Neural progenitor cell (in vitro differentiated cells): ENCODE measurements around the gene NR3C2. TPM values are rescaled to one million over a fixed set of nuclear protein-coding genes. Genes with fewer than 3 reads are reported as not detected.

Experiments
- DNase-seq: peaks from one replicate; pipeline ENCODE4 v3.0.0-alpha.2; 2016; ENCODE audit warnings: low spot score
- H2AFZ ChIP-seq: fragments of 200-600 bp; sonication (generic); replicated peaks from 2 replicates; pipeline ENCODE4 v1.6.1; 2016; ENCODE audit warnings: antibody characterized with exemption
- H3F3A ChIP-seq: fragments of 200-600 bp; sonication (generic); 2 replicates; pipeline ENCODE4 v1.6.1; 2016; ENCODE audit warnings: antibody characterized with exemption, low read depth
- H3K27ac ChIP-seq: fragments of 200-600 bp; sonication (generic); 2 replicates; pipeline ENCODE4 v1.5.1; 2016; ENCODE audit warnings: mild to moderate bottlenecking
- H3K27me3 ChIP-seq: fragments of 200-600 bp; sonication (generic); 2 replicates; pipeline ENCODE4 v1.6.1; 2016; ENCODE audit warnings: mild to moderate bottlenecking, moderate library complexity
- H3K36me3 ChIP-seq: fragments of 200-600 bp; sonication (generic); 2 replicates; pipeline ENCODE4 v1.5.1; 2016
- H3K4me1 ChIP-seq: fragments of 200-600 bp; sonication (generic); 2 replicates; pipeline ENCODE4 v1.6.1; 2016; ENCODE audit warnings: mixed run types
- H3K4me2 ChIP-seq: fragments of 200-600 bp; sonication (generic); 2 replicates; pipeline ENCODE4 v1.6.1; 2016
- H3K4me3 ChIP-seq: fragments of 200-600 bp; sonication (generic); 2 replicates; pipeline ENCODE4 v1.5.1; 2016
- H3K79me2 ChIP-seq: fragments of 200-600 bp; sonication (generic); 2 replicates; pipeline ENCODE4 v1.6.1; 2016; ENCODE audit warnings: low read depth
- H3K9ac ChIP-seq: fragments of 200-600 bp; sonication (generic); 2 replicates; pipeline ENCODE4 v1.6.1; 2016
- H3K9me3 ChIP-seq: fragments of 200-600 bp; sonication (generic); 2 replicates; pipeline ENCODE4 v1.5.1; 2016; ENCODE audit warnings: low read depth
- H4K20me1 ChIP-seq: fragments of 200-600 bp; sonication (generic); 2 replicates; pipeline ENCODE4 v1.6.1; 2016; ENCODE audit warnings: low read depth
- H3K27ac Mint-ChIP-seq: 3 replicates; pipeline ENCODE4 v1.8.0; 2021; ENCODE audit warnings: mixed read lengths
- H3K27me3 Mint-ChIP-seq: 2 replicates; pipeline ENCODE4 v1.8.0; 2022; ENCODE audit warnings: low read depth, mild to moderate bottlenecking, inconsistent platforms, moderate library complexity, mixed read lengths; ENCODE audit not compliant: insufficient read depth
- H3K36me3 Mint-ChIP-seq: 3 replicates; pipeline ENCODE4 v1.8.0; 2021; ENCODE audit warnings: mixed read lengths
- H3K4me1 Mint-ChIP-seq: 3 replicates; pipeline ENCODE4 v1.8.0; 2021; ENCODE audit warnings: mixed read lengths
- H3K4me3 Mint-ChIP-seq: 3 replicates; pipeline ENCODE4 v1.8.0; 2021; ENCODE audit warnings: mild to moderate bottlenecking, moderate library complexity, mixed read lengths
- H3K9me3 Mint-ChIP-seq: 3 replicates; pipeline ENCODE4 v1.8.0; 2020; ENCODE audit warnings: mixed read lengths
- EZH2 ChIP-seq: fragments of 200-600 bp; sonication (generic); IDR thresholded peaks from 2 replicates; pipeline ENCODE4 v1.6.1; 2017; ENCODE audit warnings: antibody characterized with exemption, mild to moderate bottlenecking, moderate library complexity
- EZH2phosphoT487 ChIP-seq: fragments of 200-600 bp; sonication (generic); IDR thresholded peaks from 2 replicates; pipeline ENCODE4 v1.6.1; 2017; ENCODE audit warnings: antibody characterized with exemption
- total RNA-seq: library from RNA; depleted of rRNA; stranded (reverse); fragments of >200 nt; gene quantifications from 2 replicates; pipeline ENCODE4 v1.2.3, GENCODE V29; 2015; ENCODE audit warnings: low replicate concordance
- TF ChIP-seq, protein P1 (sequence below): fragments of 200-600 bp; sonication (generic); IDR thresholded peaks from 2 replicates; pipeline ENCODE4 v1.5.1; 2017; ENCODE audit warnings: antibody characterized with exemption, mild to moderate bottlenecking

Gene NR3C2
- total RNA-seq, 1 donor from 2014 or later: 0.73 TPM

DNA sequence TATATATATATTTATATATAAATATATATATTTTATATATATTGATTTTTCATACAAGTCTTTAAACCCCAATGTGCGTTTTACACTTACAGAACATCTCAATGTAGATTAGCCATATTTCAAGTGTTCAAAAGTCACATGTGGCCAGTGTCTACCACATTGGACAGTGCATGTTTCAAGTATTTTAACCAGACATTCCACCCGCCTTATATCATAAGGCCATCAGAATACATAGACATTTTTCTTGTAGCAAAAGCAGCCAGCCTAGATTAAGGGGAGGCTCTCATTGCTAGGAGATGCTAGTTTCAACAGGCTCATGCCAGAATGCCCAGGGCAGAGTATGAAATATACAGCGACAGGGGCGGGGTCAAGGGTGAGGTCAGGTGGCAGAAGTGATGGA is 202.0 kb downstream of the NR3C2 start:
- H2AFZ ChIP-seq: no peak overlapping the region
- no peak overlapping the region for H3K27ac ChIP-seq
- no peak overlapping the region for H3K9ac ChIP-seq
- Mint-ChIP-seq H3K27ac (no peak overlapping the region), H3K4me1 (no peaks in the 10 kb centered on the region), H3K36me3 (no peaks in the 10 kb centered on the region), H3K9me3 (no peaks in the 10 kb centered on the region), H3K4me3 (no peak overlapping the region), H3K27me3 (peaks cover 4% of the 10 kb centered on the region)
- H3K79me2 ChIP-seq: no peaks in the 10 kb centered on the region
- no peaks in the 10 kb centered on the region for H3K4me1 ChIP-seq
- H3K27me3 ChIP-seq: no peaks in the 10 kb centered on the region
- H3K9me3 ChIP-seq: no peaks in the 10 kb centered on the region
- no peak for DNase-seq
- TF ChIP-seq EZH2 (no peak), EZH2phosphoT487 (no peak)
- TF ChIP-seq, protein P1, sequence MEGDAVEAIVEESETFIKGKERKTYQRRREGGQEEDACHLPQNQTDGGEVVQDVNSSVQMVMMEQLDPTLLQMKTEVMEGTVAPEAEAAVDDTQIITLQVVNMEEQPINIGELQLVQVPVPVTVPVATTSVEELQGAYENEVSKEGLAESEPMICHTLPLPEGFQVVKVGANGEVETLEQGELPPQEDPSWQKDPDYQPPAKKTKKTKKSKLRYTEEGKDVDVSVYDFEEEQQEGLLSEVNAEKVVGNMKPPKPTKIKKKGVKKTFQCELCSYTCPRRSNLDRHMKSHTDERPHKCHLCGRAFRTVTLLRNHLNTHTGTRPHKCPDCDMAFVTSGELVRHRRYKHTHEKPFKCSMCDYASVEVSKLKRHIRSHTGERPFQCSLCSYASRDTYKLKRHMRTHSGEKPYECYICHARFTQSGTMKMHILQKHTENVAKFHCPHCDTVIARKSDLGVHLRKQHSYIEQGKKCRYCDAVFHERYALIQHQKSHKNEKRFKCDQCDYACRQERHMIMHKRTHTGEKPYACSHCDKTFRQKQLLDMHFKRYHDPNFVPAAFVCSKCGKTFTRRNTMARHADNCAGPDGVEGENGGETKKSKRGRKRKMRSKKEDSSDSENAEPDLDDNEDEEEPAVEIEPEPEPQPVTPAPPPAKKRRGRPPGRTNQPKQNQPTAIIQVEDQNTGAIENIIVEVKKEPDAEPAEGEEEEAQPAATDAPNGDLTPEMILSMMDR: no peak
- no peak overlapping the region for H3K4me2 ChIP-seq
- no peaks in the 10 kb centered on the region for H3K36me3 ChIP-seq
- no peak overlapping the region for H3K4me3 ChIP-seq
- no peaks in the 10 kb centered on the region for H4K20me1 ChIP-seq
- H3F3A ChIP-seq: no peaks in the 10 kb centered on the region

DNA sequence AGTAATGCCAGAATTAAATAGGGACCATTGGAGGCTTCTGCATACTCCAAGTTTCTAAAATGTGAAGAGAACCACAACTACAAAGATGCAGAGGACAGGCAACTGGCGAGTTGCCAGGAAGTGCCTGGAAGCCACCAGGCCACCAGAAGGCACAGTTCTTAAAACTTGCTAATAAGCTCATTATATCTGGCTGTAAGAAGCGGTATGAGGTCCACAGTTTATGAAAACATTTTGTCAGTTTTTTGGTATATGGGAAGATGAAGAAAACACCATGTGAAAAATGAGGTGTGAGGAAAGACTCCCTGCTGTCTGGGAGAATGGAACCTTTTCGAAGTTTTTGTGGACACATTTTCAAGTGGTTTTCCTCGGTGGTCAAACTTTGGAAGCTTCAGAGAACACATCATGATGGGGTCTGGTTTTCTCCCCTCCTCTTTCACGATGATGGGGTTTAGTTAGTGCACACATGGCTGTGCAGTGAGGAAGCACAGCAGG is 202.7 kb downstream of the NR3C2 start:
- no peak overlapping the region for H3K4me3 Mint-ChIP-seq
- Histone ChIP-seq H3K27ac (no peak overlapping the region), H3K79me2 (no peaks in the 10 kb centered on the region), H3K4me2 (no peak overlapping the region), H3K4me1 (no peaks in the 10 kb centered on the region), H3K4me3 (no peak overlapping the region), H3F3A (no peaks in the 10 kb centered on the region), H2AFZ (no peak overlapping the region), H3K36me3 (no peaks in the 10 kb centered on the region), H4K20me1 (no peaks in the 10 kb centered on the region), H3K27me3 (no peaks in the 10 kb centered on the region), H3K9ac (no peak overlapping the region), H3K9me3 (no peaks in the 10 kb centered on the region)
- DNase-seq: no peak
- TF ChIP-seq EZH2phosphoT487: no peak
- no peak for TF ChIP-seq EZH2
- TF ChIP-seq, protein P1: no peak
- no peaks in the 10 kb centered on the region for H3K9me3 Mint-ChIP-seq
- no peaks in the 10 kb centered on the region for H3K4me1 Mint-ChIP-seq
- H3K36me3 Mint-ChIP-seq: no peaks in the 10 kb centered on the region
- peaks cover 4% of the 10 kb centered on the region for H3K27me3 Mint-ChIP-seq
- no peak overlapping the region for H3K27ac Mint-ChIP-seq

GRCh38 chr4:148238811-148239493 is 203.3 kb downstream of the NR3C2 start:
- TF ChIP-seq EZH2: no peak
- TF ChIP-seq, protein P1: no peak
- Histone ChIP-seq H3K9me3 (no peaks in the 10 kb centered on the region), H3K9ac (no peak overlapping the region), H3K36me3 (no peaks in the 10 kb centered on the region), H4K20me1 (no peaks in the 10 kb centered on the region), H3K79me2 (no peaks in the 10 kb centered on the region), H3K4me1 (no peaks in the 10 kb centered on the region), H2AFZ (no peak overlapping the region), H3F3A (no peaks in the 10 kb centered on the region), H3K4me2 (no peak overlapping the region), H3K4me3 (no peak overlapping the region), H3K27ac (no peak overlapping the region), H3K27me3 (no peaks in the 10 kb centered on the region)
- Mint-ChIP-seq H3K9me3 (no peaks in the 10 kb centered on the region), H3K4me3 (no peak overlapping the region), H3K36me3 (no peaks in the 10 kb centered on the region), H3K4me1 (no peaks in the 10 kb centered on the region), H3K27ac (no peak overlapping the region), H3K27me3 (peaks cover 4% of the 10 kb centered on the region)
- no peak for DNase-seq
